Colon (tissue), 2 donors: ENCODE measurements around the gene RCOR3.

Experiments
- FAIRE-seq: peaks from 2 replicates; lab custom pipeline; 2012; peaks lifted over from hg19 to GRCh38; lab: Jason Lieb, UNC
- donor health status: control.
- donor health status: control.

Gene RCOR3

DNA sequence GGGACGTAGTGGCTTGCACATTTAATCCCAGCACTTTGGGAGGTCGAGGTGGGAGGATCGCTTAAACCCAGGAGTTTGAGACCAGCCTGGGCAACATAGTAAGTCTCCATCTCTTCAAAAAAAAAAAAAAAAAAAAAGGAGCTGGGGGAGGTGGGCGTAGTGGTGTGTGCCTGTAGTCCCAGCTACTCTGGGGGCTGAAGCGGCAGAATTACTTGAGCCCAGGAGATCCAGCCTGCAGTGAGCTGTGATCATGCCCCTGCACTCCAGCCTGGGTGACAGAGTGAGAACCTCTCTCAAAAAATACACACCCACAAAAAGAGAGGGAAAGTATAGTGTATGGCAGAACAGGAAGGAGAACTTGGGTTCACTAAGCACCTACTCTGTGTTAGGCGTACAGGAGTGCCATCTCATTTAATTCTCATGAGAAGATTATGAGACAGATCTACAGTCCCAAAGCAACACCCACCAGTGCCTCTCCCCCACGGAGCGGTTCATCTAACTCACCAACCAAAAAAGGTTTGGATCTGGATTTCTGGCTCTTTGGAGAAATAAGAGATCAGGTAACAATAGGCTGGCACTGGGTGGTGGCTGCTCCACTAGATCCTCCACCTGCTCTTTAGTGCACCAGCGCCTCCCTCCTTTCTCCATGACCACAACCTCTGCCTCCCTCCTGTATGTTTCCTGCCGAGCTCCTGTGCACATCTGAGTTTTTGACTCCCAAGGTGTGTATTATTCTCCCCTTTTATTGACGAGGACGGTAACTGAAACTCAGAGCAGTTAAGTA lies 66.0 kb downstream of the RCOR3 start:
- FAIRE-seq: no peak

DNA sequence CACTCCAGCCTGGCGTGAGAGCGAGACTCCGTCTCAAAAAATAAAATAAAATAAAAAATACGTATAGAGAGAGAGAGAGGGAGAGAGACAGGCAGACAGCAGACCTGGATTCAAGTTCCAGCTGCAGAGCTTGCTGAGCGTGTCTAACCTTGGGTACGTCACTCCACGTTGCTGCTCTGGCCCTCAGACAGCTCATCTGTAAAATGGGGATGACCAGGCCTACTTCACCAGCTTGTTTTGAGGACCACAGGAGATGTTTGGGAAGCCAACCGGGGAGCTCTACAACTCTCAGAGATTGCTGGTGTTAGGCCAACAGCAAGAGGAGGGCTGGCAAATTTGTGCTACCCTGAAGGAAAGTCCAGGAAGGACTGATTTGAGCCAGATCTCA lies 67.0 kb downstream of the RCOR3 start:
- no peak for FAIRE-seq

DNA sequence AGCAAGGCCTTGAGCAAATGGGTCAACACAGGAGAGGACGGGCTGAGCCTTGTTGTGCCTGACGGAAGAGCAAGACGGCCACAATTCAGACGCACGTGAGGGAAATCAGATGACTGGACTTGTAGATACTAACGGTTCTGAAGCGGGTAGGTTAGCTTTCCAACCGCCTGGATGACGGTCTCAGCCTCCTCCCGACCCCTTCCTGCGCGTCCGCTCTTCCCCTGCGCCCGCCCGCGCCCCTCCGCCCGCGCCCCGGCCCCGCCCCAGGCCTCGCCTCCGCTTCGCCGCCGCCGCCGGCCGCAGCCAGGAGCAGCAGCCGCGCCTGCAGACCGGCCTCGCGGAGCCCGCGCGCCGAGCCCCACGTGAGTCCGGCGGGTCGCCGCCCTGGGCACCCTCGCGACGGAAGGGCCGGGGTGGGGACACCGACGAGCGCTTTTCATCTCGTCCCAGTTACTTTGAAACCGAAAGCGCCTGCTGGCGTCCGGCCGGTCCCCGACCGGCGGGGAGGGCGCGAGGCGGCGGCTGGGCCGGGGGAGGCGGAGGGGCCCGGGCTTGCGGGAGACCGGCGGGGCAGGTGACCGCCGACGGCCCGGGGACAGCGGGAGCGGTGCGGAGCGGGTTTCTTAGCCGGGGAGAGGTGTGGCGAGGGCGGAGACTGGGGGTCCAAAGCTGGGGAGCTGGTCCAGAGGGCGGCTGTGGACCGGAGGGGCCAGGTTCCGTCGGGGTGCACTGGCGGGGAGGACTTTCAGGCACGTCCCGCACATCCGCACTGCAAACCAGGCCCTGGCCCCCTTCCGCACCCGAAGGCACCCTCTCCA lies 67.6 kb downstream of the RCOR3 start, which contains the start of gene TRAF5:
Gene TRAF5 (plus strand): TSS at position 306 of the 818 bp plus-strand sequence. CDS start 26,407 bp downstream, outside the sequence.
- no peak for FAIRE-seq

DNA sequence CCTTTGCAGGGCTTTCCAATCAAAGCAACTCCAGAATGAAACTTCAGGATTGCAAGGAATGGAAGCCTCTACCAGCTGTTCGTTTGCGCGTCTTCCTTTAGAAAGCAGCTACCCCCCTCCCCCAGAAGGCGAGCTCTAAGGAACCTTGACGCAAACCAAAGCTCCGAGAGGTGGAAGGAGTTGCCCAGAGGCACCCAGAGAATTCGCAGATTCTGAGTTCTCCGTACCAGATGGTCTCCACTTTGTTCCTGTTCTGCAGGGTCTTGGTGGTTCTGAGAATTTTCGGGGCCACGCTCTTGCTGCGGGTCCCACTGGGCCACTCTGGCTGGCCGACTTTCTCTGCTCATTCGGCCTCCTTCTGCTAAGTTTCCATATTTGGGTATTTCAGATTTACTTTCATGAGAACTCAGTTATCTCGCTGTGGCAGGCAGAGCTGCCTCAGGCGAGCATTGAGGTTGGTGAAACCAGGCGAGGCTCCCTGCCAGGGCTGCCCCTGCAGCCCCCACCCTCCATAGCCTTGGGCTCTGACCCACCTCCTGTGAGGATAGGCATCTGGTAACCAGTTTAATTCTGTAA lies 68.3 kb downstream of the RCOR3 start:
- no peak for FAIRE-seq

DNA sequence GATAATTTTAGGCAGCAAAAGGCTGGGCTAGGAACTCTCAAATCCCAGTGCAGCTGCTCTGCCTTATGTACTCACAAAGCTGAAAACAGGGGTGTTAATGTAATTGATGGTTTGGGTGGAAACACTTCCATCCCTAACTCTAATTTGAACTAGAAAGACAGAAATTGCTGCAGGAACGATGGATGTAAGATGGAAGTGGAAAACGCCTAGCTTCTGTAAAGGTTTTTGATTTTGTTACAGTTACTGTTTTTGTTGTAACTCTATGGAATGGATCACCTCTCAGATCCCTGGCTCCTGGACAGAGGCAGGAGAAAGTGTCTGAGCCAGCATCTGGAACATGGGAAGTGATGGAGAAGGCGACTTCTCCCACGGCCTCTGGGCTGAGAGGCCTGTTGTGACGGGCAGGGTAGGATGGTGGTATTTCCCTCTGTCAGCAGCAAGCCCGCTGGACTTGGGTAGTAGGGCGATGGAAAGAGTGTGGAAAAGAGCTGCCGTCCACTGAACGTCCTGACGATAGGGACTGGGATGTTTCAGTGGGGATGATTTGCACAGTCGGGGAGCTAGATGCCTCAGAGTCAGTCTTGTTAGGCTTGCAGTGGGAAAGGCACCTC lies 69.0 kb downstream of the RCOR3 start:
- FAIRE-seq: no peak

DNA sequence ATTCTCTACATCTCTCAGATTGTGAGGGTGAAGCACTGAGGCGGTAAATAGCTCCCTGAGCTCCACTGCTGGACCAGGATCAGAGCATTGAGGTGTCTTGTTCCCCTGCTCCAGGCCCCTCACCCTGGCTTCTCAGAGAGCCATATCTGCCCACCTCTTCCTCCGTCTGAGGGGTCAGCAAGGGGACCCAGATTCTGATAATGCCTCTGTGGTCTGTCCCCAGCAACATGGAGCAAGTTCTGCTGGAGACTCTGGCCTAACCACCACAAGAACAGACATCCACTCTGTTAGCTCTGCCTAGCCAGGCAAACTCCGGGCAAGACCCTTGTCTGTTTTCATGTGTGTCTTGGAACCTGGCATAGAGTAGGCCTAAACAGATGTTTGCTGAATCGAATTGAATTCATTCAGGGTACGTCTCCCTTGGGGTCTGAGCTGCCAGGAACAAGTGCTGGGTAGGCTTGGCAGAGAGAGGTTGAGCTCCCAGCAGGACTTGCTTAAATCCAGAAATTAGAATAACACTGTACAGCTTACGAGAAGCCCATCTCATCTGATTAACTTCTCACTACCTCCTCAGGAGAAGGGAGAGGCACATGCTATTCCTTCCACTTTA lies 69.8 kb downstream of the RCOR3 start:
- FAIRE-seq: no peak

DNA sequence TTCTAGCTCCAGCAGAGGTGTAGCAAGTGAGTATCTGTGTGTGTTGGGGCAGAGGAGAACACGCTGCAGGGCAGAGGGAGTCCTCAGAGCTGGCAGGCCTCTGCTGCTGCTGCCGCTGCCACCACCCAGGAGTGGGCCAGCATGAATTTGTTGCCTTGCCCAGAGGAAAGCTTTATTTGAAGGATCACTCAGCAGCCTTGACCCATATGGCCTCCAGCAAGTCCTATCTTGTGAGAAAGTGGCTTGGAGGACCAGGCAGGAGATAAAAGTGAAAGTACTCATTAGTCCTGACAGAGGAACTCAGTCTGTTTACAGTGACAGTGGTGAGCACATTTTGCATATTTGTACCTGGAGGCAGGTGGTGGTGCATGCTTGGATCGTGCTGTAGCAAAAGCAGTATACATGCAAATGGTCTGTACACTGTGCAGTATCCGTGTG lies 70.6 kb downstream of the RCOR3 start:
- FAIRE-seq: no peak

DNA sequence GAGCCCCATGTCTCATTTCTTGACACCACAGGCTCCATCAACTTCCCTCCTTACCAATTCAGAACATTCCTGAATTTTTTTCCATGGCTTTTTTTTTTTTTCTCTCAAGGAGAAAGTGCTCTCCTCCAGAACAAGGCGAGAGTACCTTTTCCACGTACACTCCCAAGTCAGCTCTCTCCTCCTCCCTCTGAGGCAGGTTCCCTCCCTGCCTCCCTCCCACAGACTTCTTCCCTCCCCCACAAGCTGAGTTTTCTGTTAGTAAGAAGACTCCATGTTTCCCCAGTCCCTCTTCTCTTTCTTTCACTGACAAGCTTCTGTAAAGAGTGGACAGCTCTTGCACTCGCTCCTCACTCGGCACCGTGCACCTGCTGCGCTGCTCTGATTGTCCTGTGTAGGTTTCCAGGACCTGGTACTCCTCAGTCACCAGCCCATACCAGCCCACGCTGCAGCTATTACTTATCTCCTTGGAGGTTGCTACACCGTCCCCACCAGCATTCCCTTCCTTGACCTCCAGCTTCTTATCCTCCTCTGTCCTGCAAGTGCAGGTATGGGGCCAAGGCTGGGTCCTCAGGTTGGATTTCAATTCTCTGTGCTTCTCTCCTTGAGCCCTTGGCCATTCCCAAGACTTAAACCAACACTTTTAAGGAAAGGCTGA lies 71.2 kb downstream of the RCOR3 start:
- no peak for FAIRE-seq

DNA sequence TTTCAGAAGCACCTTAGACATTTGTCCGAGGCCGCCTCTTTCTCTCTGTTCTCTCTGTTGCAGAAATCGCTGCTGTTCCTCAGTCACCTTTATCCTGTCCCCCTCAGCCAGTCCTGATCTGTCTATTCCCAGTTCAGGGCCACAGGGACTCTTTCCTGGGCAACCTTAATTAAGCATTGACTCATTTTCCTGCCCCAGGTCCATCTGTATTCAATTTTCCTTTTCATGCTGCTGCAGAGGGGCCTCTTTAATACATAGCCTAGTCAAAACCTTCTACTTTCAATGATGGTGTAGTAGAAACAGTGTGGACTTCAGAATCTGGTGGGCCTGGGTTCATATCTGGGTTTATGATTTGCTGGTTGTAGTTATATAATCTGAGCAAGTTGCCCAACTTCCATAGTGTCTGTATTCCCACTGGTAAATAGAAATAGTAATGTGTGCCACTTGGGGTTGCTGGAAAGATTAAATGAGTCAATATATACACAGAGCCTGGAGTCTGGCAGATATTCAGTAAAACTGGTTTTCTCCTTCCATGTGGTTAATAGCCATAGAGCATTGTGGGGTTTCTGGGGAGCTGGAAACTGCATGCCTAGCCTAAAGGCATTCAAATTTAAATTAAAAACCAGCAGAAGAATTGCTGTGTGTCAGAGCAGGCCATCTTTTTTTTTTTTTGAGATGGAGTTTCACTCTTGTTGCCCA lies 72.0 kb downstream of the RCOR3 start:
- FAIRE-seq: no peak

DNA sequence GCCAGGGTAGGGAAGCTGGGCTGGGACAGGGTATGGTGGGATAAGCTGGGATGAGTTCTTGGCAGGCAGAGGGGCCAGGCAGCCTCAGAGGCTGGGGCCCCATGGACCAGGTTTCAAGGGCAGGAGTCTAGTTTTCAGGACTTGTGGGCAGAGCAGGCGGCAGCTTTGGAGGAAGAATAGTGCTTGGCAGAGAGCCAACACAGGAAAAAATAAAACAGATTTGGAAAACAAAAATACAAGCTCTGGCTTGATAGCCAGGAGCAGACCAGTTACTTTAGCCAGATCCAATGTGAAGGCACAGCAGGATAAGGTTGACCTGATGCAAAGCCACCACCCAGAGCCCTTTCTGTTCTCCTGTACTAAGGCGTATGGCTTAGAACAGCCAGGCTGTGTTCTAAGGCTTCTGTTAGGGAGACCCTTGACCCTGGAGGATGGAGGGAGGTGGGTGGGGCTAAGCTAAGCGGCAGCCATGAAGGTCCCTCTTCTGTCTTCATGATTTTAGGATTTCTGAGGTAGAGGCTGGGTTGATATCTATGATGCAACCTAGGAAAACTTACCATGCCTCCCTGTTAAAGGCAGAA lies 73.0 kb downstream of the RCOR3 start:
- no peak for FAIRE-seq

DNA sequence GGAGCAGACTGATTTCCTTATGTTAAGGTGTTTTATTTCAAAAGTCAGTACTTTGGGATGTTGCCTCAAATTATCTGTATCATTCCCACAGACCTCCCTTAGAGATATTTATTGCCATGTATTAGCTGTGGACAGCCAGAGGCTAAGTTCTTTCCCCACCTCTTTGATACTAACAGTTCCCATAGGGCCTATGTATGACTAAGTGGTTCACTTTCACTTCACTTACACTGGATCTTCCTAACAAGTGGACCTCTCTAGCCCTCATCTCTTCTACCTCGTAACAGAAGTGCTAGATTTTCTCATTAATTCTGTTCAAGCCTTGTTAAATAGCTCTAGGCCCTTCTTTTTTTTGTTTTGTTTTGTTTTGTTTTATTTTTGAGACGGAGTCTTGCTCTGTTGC lies 73.7 kb downstream of the RCOR3 start:
- FAIRE-seq: no peak

DNA sequence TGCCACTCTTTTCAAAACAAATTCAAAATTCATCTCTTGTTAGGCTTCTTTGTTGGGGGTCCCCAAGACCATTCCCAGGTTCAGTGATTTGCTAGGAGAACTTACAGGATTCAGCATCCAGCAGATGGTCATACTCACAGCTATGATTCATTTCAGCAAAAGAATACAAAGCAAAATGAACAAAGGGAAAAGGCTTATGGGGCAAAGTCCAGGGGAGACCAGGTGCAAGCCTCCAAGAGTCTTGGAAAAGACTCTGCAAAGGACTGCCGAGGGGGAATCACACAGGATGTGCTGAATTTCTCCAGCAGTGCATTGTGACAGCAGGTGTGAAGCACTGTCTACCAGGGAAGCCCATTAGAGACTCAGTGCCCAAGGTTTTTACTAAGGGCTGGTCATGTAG lies 74.7 kb downstream of the RCOR3 start:
- no peak for FAIRE-seq

DNA sequence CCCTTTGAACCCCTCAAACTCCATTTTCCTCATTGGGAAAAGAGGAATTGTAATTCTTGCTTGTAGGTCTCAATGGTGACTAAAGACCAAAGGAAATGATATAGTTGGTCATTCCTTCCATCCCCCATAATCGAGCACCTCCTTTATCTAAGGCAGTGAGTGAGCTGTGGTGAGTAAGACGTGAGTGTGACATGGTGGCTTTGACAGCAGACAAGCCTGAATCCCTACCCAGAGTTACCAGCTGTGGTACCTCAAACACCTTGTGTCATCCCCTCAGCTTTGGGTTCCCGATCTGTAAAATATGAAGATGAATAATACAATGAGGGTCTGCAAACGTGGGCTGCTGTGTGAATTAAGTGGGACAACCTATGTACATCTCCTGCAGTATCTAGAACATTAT lies 75.8 kb downstream of the RCOR3 start:
- no peak for FAIRE-seq

DNA sequence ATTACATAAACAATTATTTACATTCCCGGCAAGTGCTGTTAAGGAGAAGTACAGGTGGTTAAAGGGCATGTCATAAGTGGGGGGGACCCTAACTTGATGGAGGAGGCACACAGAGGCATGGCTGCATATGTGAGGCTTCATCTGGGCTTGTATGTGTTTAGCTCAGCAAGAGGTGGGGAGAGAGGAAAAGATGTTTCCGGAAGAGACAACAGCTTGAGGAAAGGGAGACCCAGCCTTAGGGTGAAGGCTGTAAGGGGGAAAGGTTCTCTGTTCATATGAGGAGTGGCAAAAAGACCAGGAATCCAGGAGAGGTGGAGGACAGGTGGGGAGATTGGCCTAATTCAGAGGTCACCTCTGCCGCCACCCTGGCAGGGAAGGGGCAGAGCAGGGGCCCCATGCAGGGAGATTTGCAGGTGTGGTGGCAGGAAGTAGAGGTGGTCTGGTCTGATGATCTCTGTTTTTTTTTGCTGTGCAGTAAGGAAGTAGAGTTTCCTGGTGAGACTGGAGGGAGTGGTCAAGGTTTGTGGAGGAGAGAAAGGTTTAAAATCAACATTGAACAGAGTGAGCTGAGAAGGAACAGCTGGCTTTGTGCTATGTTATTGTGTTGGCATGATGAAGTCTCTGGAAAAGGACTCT lies 76.5 kb downstream of the RCOR3 start:
- no peak for FAIRE-seq

DNA sequence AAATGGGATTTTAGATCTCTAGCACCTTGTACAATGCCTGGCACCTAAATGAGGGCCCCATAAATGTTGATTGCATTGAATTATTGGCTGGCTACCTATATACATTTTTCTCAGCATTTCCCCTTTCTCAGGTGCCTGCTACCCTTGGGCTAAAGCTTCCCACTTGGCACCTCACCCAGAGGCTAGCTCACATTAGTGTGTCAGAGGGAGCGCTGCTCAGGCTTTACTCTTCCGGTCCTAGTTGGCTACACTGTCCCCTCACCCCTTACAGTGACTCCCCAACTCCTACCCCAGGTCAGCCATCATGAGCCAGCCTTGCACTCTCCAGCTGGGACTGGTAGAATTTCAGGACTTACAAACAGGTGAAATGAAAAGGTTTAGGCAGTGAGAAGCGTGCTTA lies 77.0 kb downstream of the RCOR3 start:
- no peak for FAIRE-seq

DNA sequence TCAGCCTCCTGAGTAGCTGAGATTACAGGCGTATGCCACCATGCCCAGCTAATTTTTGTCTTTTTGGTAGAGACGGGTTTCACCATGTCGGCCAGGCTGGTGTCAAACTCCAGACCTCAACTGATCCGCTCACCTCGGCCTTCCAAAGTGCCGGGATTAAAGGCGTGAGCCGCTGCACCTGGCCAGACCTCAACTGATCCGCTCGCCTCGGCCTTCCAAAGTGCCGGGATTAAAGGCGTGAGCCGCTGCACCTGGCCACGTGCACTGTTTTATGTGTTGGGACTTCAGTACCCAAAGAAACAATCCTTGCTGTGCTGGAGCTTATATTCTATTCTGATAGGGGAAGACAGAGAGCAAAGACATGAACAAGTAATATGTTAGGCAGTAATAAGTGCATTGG lies 77.6 kb downstream of the RCOR3 start:
- no peak for FAIRE-seq

DNA sequence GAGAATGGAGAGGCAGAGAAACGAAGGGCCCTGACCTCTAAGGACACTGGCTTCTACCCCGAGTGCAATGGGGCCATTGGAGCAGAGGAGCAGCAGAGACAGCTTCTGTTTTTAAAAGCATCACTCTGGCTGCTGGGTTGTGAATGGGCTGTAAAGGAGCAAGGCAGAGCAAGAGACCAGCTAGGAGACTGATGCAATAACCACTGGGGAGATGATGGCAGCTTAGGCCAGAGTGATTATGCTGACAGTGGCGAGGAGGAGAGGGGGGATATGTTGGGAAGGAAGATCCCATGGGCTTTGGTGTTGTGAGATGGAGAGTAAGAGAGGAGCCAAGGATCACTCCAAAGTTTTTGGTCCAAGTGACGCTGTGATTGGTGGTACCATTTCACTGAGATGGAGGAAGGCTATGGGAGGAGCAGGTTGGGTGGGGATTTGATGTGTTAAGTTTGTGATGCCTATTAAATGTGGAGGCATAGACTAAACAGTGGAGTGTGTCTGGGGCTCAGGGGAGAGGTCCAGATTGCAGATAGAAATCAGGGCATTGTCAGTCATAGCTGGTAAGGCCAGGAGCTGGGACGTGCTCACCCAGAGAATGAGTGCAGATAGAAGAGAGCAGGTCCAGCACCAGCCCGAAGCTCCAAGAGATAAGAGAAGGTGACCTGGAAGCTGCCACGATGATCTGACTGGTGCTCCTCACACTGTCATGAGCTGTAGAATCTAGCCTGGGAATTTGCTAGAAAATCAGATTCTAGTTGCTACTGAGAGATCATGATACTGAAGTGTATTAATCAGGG lies 78.5 kb downstream of the RCOR3 start:
- FAIRE-seq: no peak

DNA sequence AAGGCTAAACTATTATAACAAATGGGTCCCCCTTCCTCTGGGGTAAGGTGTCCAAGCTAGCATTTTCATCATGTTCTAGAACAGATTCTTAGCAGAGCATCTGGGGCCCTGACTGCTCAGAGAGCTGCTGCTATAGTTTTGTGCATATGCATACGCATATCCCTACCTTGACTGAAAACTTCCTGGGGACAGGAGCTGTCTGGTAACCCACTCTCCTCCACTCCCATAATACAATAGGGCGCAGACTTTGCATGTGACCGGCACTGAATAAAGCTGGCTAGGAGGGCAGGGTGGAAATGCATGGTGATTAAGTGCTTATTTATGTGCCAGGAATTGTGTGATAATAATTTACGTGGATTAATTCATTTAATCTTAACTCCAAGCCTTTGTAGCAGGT lies 79.1 kb downstream of the RCOR3 start:
- FAIRE-seq: no peak

DNA sequence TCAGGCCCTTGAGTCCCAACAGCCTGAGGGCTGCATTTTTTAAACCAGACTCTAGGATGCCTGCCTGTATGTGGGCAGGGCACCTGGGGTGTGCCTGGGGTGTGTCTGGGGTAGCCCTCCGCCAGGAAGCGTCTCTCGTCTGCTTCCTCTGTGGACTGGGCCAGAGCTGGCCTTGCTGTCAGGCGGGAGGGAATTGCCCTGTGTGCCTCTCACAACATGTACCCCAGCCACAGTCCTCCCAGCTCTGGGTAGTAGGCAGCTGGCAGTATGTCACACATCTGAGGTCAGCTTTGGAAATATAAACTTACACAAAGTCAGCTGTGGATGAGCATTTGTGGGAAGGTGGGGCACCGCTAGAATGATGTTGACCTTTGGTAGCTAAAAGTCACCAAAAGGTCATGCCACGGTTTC lies 80.5 kb downstream of the RCOR3 start:
- FAIRE-seq: no peak
